Stimulated activated CD4-positive, alpha-beta T cell treated with anti-CD3 and anti-CD28 coated beads, TNF-alpha, amount 100 ng/mL, for 48 hours (primary cell): ENCODE results near the gene TANGO2.

ENCODE experiments used
- DNase-seq, 3 donors: peaks; one replicate each; pipeline ENCODE4 v3.0.0-alpha.2; 2020; ENCODE audit warnings: low read depth in 3 of 3

The TANGO2 gene, protein sequence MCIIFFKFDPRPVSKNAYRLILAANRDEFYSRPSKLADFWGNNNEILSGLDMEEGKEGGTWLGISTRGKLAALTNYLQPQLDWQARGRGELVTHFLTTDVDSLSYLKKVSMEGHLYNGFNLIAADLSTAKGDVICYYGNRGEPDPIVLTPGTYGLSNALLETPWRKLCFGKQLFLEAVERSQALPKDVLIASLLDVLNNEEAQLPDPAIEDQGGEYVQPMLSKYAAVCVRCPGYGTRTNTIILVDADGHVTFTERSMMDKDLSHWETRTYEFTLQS

DNA sequence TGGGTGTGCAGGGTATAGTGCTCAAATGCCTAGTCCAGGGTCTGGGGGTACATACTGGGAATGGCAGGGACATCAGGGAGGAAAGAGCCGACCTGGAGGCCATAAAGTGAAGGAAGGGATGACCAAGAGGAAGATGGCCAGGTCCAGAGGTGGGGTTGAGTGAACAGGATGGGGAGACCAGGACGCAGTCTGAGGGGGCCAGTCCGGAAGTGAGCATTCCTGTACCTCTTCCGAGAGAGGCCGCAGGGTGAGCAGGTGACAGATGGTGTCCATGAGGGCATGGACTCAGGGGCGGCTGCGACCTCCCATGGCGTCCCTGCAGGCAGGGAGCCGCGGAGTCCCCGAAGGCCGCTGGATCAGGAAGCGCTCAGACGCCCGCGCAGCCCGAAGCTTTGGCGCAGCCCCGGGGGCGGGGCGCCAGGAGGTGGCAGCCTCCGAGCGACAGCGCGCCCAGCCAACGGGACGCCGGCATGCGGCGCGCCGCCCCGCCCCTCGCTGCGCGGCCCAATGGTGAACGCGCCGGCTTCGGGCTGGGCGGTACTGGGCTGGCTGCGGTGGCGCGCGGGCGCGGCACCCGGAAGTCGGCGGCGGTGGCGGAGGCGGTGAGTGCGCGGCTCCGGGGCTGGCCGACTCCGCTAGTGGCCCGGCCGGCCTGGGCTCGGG lies at the start of gene TANGO2:
Gene TANGO2 (plus strand): TSS at position 578 of the 663 bp plus-strand sequence. CDS start 15,689 bp downstream, outside the sequence.
- DNase-seq = peak; percentile 85 to 87 (median 86)

DNA sequence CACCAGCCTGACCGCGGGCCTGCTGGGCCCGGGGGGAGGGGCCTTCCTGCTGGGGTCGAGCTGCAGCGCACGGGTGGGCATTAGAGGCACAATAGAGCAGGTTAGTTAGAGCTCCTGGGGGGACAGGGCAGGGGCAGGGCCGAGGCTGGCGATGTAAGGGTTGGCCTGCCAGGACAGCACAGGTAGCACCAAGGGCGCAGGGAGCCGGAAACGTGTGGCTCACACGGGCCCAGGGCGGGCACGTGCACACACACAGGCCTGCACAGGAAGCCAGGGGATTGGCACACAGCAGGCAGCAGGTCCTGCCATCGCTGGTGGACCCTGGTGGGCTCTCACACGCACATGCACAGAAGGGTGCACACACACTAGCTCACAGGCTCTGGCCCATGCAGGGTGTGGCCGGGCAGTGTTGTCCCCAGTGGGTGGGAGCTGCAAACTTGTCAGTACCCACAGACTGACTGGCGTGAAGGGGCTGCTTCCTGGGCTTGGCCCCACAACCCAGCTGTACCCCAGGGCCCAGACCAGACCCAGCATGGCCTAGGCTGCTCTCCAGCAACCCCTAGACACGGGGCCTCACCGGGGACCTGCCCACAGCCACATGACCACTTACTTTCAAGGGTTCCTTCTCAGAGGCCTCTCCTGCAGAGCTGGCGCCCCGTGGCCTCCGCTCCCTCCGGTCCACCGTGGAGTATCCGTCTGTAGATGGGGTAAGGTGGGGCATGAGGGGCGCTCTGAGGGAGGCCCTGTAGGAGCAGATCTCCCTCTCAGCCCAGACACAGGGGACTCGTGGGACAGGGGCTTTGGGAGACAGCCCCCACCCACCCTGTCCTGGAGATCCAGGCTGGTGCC lies 49.4 kb upstream of the TANGO2 start:
- no peak for DNase-seq

DNA sequence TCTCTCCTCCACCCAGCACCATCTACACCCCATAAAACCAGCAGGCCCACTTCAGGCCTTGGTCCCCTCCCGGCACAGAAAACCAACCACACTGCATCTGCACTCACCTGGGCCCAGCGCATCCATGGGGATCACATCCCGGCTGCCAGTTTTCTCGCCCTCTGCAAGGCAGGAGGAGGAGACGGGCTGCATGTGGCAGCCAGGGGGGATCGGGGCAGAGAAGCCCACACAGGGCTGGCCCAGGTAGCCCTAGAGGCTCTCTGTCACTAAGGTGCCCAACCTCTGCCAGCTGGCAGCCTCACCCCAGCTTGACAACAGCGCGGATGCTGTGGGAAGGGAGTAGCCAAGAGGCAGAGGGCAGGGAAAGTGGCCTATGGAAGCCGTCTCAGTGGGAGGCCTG lies 48.7 kb upstream of the TANGO2 start:
- DNase-seq = no peak

DNA sequence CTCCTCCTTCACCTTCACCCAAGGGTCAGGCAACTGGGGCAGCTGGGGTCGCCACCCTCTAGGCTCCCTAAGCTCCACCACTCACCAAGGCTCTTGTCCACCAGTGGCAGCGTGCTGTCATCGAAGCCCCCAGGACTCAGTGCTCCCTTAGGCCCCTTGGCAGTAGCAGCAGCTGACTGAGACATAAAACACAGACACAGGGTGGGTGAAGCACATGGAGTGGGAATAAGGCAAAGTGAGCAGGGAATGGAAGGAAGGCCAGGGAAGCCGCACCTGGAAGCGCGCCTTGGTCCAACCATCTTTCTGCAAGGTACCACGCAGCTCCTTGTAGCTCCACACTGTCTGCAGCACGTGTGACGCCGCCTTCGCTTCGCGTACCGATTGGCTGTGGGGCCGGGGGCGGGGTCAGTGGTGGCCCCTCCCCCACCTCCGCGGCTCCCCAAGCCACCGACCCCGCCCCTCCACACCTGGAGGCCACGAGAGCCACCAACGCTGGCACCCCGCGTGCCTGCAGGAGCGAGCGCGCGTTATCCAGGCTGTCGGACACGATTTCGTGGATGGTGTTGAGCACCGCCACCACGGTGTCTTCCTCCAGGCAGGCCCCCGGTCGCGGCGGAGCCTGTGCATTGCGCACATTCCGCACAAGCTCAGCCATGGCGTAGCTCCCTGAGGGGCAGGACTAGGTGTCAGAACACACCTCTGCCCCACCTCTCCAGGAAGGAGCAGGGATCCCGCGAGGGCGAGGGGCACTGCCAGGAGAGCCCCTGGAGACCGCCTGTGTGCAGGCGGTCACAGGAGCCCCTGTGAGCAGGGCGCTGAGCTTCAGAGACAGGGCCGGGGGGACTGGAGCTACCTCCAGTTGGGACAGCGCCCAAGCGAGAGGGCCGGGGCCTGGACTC lies 48.0 kb upstream of the TANGO2 start:
- no peak for DNase-seq

DNA sequence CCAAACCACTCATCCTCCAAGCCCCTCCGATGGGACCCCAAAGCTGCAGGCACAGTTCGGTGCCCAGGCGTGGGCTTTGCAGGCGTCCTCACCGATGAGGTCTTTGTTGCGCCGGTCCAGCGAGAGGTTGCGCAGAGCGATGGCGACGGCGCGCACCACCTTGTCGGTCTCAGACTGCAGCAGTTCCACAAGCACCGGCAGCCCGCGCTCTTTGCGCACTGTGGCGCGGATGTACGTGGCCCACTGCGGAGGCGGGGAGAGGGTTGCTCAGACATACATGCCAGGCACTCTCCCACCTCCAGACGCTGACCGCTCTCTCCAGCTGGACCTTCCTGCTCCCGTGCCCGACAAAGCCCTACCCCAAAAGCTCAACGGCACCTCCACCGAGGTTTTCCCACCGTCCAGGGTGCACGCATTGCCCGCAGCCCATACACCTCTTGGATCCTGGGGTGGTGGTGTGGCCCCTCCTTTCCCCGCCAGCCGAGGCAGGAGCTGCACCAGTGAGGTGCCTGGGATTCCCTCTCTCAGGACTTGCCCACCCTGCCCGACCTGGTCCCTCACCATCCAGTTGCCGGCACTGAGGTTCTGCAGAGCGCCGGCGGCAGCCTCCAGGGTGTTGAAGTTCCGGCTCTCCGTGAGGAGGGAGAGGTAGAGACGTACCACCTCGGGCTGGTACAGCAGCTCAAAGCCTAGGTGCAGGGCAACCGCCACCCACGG lies 47.2 kb upstream of the TANGO2 start:
- no peak for DNase-seq

DNA sequence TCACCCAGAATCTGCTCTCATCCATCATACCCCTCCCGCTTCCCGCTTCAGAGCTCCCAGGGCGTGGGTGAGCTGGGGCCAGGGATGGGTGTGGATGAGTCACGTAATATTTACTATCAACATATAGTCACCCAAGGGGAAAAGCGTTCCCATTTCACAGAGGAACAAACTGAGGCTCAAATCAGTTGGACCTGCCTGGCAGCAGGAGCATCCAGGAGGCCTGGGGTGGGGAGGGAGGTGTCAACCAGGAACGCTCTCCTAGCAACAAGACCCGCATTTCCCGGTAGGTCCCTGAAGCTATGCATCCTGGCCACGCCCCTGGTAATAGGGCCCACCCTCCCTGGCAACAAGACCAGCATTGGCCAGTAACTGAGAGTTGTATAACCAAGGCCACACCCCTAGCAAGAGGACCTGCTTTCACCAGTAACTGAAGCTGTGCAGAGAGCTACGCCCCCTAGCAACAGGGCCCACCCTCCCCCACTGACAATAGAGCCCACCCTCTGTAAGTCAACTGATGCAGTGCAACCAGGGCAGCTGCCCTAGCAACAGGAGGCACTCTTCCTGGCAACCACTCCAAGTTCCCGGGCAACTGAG lies 46.5 kb upstream of the TANGO2 start:
- no peak for DNase-seq

DNA sequence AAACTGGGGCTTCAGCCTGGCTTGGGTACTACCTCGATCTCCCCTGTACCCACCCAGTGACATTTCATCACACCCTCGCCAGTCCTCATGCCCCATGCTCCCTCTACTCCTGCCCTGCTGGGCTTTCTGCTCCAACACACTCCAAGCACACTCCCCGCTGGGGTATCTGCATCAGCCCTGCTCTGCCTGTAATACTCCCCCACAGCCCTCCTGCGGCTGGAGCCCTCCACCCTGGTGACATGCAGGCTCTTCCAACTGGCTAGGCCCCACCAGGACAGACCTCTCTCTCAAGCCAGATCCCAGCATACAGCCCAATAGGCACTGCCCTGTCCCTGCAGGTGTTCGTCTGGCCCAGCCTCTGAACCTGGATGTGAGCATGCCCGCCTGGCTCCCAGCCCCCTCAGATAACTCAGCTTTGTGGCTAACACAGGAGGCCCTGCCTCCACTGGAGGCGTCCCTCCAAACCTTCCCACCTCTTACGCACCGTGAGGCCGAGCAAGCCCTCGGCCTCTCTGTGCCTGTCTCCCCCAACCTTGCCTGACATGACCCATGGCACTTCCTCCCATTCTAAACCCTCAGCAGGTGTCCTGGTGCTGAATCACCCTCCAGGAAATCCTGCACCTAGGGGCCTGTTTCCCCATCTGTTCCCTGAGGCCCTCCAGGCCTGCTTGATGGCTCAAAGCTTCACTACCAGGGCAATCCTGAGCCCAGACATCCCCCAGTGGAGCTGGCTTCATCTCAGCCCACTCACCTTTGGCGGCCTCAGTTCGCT lies 45.8 kb upstream of the TANGO2 start:
- no peak for DNase-seq

DNA sequence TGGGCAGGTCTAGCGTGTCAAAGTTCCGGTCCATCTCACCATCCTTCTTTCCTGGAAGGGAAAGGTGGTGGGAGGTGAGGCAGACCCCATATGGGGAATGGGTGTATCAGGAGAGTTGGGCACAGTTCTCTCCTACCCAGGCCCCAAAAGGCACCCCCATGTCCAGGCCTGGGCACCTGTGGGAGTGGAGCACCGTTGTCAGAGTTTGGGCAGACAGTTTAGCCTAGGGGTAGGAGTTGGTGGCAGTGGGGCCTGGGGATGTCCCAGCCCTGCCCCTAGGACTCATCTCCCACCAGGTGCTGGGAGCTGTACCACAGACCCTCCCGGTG lies 45.2 kb upstream of the TANGO2 start:
- DNase-seq = no peak

DNA sequence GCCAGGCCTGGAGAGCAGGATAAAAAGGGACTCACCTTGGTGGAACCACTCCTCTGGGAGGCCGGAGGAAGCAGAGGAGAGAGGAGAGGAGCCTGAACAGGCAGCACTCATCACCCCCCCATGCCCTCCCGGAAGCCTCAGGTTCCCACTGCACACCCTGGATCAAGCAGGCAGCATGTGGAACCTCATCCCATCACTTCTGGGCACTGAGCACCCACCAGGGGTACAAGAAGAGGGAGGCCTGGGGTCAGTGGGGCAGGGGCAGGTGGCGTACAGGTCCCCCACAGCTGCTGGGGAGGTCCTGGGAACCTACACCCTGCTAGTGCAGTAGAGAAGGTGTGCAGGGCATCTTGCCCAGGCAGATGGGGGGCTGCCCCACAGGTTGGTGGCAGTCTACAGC lies 44.2 kb upstream of the TANGO2 start:
- DNase-seq = no peak

DNA sequence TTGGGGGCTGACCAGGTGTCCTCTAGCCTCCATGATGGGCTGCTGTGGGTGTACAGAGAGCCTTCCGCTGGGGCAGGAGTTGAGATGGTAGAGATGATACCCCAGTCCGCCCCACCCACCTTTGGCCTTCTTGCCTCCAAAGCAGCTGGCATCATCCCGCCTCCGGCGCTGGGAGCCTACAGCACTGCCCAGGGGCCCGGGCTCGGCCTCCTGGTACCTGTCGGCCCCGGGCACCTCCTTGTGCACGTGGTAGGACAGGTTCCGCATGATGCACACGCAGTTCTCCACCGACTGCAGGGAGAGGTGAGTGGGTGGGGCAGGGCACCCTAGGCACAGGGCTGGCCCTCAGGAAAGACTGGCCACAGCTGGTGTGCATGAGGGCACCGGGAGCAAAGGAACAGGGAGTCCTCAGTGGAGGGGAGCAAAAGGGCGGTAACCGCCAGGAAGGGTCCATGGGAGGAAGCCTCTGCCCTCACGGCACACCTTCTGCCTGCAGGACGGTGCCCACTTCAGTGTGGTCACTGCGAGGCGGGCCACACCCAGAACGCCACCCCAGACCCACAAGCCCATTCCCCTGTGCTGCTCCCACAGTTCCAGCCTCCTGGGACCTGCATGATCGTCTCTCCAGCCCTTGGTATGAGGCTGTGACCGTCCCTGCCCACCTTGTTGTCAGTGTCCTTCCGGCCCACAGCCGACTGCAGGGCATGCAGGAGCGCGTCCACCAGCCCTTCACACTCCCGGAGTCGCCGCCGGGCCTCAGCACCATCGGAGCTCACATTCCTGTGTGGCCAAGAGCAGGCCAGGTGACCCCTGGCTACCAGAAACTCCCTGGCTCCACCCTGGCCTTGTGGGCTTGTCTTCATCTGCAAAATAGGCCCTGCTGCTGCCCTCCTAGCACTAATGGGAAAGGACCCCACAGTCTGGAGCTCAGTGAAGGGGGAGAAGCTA lies 43.3 kb upstream of the TANGO2 start:
- DNase-seq = no peak

DNA sequence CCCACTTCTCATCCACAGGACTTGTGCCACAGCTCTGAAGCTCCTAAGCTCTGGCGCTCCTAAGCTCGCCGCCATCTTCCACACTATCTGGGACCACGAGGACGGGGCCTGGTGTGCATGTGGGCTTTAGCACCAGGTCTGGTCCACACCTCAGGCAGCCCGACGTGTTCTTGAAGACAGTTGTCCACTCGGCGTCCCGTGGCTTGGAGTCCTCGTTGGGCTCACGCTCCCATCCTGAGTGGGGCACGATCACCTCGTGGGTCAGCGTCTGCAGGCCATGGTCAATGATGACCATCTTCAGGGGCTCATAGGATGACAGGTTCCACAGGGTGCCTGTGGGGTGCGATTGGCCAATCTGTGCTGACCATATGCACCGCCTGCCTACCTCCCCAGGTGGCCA lies 42.2 kb upstream of the TANGO2 start:
- DNase-seq = no peak

DNA sequence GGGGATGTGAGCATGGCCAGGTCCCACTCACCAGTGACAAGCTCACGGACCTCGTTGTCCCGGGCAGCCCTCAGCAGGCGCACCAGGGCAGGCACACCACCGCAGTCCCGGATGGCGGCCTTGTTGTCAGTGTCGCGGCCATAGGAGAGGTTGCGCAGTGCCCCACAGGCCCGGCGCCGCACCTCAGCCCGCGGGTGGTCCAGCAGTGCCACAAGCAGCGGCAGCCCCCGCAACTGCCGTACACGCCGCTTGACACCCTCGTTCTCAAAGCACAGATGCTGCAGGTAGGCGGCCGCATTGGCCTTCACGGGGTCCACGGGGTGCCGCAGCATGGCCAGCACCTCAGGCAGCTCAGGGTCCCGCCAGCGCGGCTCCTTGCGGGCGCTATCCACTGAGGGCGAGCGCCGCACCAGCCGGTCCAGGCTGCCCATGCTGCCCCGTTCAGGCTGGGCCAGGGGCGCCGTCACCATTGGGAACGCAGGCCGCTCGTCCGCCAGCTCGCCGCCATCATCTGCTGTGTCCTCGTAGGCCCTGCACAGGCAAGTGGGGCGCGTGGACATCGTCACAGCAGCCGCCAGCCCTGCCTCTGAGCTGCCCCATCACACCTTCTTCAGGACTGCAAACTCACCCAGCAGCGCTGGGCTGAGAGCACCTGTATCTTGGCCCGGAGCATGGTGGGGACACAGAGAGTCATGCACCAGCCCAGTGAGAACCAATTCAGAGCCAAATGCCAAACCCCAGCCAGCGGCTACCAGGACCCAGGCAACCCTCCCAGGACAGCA lies 41.0 kb upstream of the TANGO2 start:
- no peak for DNase-seq

DNA sequence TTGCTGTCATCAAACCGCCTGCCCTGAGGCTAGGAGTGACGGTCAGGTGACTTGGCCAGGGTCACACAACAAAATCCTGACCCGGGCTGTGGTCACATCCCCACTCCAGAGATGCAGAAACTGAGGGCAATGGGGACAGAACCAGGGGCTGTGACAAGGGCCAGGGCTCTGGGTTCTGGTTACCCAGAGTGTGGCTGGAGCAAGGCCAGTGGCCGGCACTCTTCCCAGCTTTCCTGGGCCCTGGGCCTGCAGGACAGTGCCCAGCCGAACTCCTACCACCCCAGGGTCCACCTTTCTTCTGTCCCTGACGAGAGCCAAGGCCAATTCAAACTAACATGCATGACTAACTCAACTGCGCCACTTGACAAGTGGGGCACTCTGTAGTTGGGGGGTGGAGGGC lies 40.1 kb upstream of the TANGO2 start:
- DNase-seq = no peak

DNA sequence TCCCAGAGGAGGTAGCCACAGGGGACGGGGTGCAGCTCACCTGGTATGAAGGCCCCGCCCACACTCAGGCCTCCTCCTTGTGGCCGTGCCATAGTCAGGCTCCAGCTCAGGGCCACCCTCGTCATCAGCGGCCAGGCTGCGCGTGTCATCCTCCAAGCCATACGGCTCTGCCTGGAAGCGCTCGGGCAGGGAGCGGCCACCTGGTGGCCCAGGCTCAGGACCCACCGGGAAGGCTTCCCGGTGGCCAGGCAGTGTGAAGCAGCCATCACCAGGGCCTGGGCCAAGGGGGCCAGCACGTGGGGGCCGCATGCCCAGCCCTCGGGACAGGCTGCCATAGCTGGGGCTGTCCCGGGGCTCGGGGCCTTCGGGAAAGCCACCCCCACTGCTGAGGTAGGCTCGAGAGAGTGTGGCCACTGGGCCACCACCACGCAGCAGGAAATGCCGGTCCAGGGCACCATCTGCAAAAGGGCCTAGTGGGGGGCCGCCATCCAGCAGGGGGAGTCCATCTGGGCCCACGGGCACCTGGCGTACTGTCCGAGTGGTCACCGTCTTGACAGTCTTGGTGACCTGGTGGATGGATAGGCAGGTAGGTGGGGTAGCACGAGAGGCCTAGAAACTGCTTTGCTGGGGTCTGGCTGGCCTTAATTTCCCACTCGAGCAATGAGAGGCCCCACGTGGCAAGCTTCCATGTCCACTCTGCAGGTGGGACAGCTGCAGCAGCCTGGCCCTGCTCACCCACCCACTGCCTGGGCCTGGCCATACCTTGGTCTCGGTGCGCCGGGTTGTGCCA lies 39.5 kb upstream of the TANGO2 start:
- DNase-seq = no peak

DNA sequence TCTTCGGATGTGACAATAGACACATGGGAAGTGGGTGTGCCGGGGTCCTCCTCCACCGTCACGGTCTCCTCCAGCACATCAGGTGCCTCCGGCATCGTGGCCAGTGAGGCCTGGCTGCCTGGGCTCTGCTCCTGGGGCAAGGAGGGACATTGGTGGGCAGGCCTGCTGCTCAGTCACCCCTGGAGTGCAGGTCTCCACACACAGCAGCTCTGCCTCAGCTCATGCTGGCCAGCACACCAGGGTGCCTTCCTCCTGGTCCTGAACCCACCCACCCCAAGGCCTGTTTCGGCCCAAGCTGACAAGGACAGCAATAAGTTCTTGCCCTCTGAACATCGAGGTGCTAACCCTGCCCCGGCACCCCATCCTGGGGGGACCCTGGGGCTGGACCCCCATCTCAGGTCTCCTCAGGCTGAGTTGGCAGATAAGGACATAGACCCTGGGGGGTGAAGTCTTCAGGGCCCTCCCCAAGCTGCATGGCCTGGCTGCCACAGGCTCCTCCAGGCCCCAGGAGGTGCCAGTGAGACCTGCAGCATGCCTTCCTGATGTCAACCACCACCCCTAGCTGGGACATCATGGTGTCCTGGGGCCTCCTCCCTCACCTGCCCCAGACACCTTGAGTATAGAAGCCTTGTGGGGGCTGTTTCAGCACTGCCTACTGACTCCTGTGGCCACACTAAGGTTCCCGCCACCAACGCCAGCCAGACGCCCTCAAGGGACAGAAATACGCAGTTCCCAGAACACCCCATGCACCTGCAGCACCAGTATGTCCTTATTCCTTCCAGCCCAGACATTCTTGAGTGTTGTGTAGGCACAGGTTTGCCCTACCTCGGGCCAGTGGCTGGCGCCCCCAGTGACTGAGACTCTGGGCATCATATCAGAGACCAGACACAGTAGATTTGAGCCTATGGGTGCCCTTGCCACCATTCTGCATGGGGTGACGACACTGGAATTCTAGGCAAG lies 38.7 kb upstream of the TANGO2 start:
- DNase-seq = no peak

DNA sequence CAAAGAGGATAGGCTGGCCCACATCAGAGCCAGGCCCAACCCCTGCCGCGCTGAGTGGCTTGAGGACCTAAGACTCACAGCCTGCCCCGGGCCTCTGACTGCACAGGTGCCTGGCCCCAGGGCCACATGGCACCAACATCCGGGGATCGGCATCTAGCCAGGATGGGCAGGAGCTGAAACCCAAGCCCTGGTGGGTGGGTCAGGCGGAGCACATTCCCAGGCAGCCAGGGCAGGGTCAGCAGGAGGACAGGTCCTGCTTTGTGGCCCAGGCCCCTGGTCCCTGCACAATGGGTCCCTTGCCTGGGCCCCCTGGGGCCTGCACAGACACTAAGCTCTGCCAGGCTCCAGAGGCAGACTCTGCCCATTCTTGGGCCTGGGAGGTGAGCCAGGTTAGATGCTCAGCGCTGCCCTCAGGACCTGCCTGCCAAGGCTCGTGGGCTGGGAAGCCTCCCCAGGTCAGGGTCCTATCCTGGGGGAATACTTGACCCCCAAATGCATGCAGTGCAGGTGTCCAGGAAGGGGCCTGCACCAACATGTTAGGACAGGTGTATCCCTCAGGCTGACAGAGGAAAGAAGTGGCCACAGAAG lies 37.8 kb upstream of the TANGO2 start:
- DNase-seq = no peak
